ENCODE data around the gene PEX16.

PEX16 gene

GRCh38 chr11:45927332-45927683 lies 9.6 kb upstream of the PEX16 start:
- DNase-seq (ENCODE audit: low read depth), result no peak
- no peak for TF ChIP-seq CTCF (conservative IDR thresholded peaks at IDR 0.05; ENCODE audit: low read depth, low read length)
- no peak overlapping the region for H3K4me3 ChIP-seq (ENCODE audit: low read length)

- DNase-seq (ENCODE audit: low read depth), result no peak
- no peak overlapping the region for H3K4me3 ChIP-seq (ENCODE audit: low read length)
- no peak for TF ChIP-seq CTCF (conservative IDR thresholded peaks at IDR 0.05; ENCODE audit: low read depth, low read length)
These were observed 9.1 kb upstream of the PEX16 start for GRCh38 chr11:45926536-45927331.

- no peak for DNase-seq (ENCODE audit: low read depth)
- no peak overlapping the region for H3K4me3 ChIP-seq (ENCODE audit: low read length)
- no peak for TF ChIP-seq CTCF (conservative IDR thresholded peaks at IDR 0.05; ENCODE audit: low read depth, low read length)
These were observed 8.3 kb upstream of the PEX16 start for GRCh38 chr11:45926001-45926401.

GRCh38 chr11:45925550-45925949 lies 7.9 kb upstream of the PEX16 start:
- DNase-seq (ENCODE audit: low read depth), result no peak
- TF ChIP-seq CTCF (conservative IDR thresholded peaks at IDR 0.05; ENCODE audit: low read depth, low read length), result no peak
- no peak overlapping the region for H3K4me3 ChIP-seq (ENCODE audit: low read length)

- H3K4me3 ChIP-seq (ENCODE audit: low read length), result no peak overlapping the region
- DNase-seq (ENCODE audit: low read depth), result no peak
- TF ChIP-seq CTCF (conservative IDR thresholded peaks at IDR 0.05; ENCODE audit: low read depth, low read length), result no peak
These were observed 7.2 kb upstream of the PEX16 start for GRCh38 chr11:45924927-45925326.

GRCh38 chr11:45924036-45924915 lies 6.6 kb upstream of the PEX16 start:
- no peak for DNase-seq (ENCODE audit: low read depth)
- no peak overlapping the region for H3K4me3 ChIP-seq (ENCODE audit: low read length)
- TF ChIP-seq CTCF (conservative IDR thresholded peaks at IDR 0.05; ENCODE audit: low read depth, low read length), result no peak
